ENCODE measurements around the gene ANKHD1. TPM values are rescaled to one million over a fixed set of nuclear protein-coding genes. Genes with fewer than 3 reads are reported as not detected.
A peak's percentile ranks its signal among the peaks of the same experiment; 100 is the strongest.
"Not testable (repeated sequence)": the region's sequence is repeated elsewhere in the genome, so short reads cannot be mapped to it uniquely, and the experiment has no call there.

The ANKHD1 gene
- total RNA-seq, 1 donor from 2014 or later: 120 TPM

- peaks cover 47% of the 10 kb centered on the region for H3K36me3 Mint-ChIP-seq (ENCODE audit: low read depth)
- intact Hi-C loops (cut with micrococcal nuclease): no loop called here
- H3K9me3 Mint-ChIP-seq: no peaks in the 10 kb centered on the region
- no peaks in the 10 kb centered on the region for H3K4me1 Mint-ChIP-seq (ENCODE audit: low read depth)
- H3K4me3 Mint-ChIP-seq (ENCODE audit: low read depth): no peak overlapping the region
- no peak overlapping the region for H3K27ac Mint-ChIP-seq
- no peaks in the 10 kb centered on the region for H3K27me3 Mint-ChIP-seq (ENCODE audit: low read depth)
- DNase-seq (ENCODE audit: low spot score): no peak
Observed at GRCh38 chr5:140466981-140467742, 65.5 kb downstream of the ANKHD1 start.

- DNase-seq (ENCODE audit: low spot score): no peak
- no peak overlapping the region for H3K4me3 Mint-ChIP-seq (ENCODE audit: low read depth)
Observed at GRCh38 chr5:140468188-140468587, 66.6 kb downstream of the ANKHD1 start.

GRCh38 chr5:140469259-140469658, 67.6 kb downstream of the ANKHD1 start:
- intact Hi-C loops (cut with micrococcal nuclease): no loop called here
- H3K4me1 Mint-ChIP-seq (ENCODE audit: low read depth): no peaks in the 10 kb centered on the region

More at GRCh38 chr5:140468188-140468587, 66.6 kb downstream of the ANKHD1 start:
- Mint-ChIP-seq H3K27ac (no peak overlapping the region), H3K36me3 (ENCODE audit: low read depth) (peaks cover 42% of the 10 kb centered on the region), H3K4me1 (ENCODE audit: low read depth) (no peaks in the 10 kb centered on the region), H3K9me3 (no peaks in the 10 kb centered on the region), H3K27me3 (ENCODE audit: low read depth) (no peaks in the 10 kb centered on the region)
- intact Hi-C loops (cut with micrococcal nuclease): no loop called here

GRCh38 chr5:140480310-140481014, 78.8 kb downstream of the ANKHD1 start:
- Mint-ChIP-seq H3K27ac (peak overlapping the region; percentile 38), H3K9me3 (no peaks in the 10 kb centered on the region), H3K4me3 (ENCODE audit: low read depth) (no peak overlapping the region), H3K27me3 (ENCODE audit: low read depth) (no peaks in the 10 kb centered on the region), H3K36me3 (ENCODE audit: low read depth) (peaks cover 31% of the 10 kb centered on the region), H3K4me1 (ENCODE audit: low read depth) (no peaks in the 10 kb centered on the region)
- intact Hi-C loops (cut with micrococcal nuclease): no loop called here
- DNase-seq (ENCODE audit: low spot score): no peak

More at GRCh38 chr5:140469259-140469658, 67.6 kb downstream of the ANKHD1 start:
- Mint-ChIP-seq H3K27me3 (ENCODE audit: low read depth) (no peaks in the 10 kb centered on the region), H3K27ac (no peak overlapping the region), H3K4me3 (ENCODE audit: low read depth) (no peak overlapping the region), H3K9me3 (no peaks in the 10 kb centered on the region), H3K36me3 (ENCODE audit: low read depth) (peaks cover 47% of the 10 kb centered on the region)
- DNase-seq (ENCODE audit: low spot score): no peak

- Mint-ChIP-seq H3K4me1 (ENCODE audit: low read depth) (no peaks in the 10 kb centered on the region), H3K36me3 (ENCODE audit: low read depth) (peaks cover 29% of the 10 kb centered on the region), H3K27ac (no peak overlapping the region), H3K27me3 (ENCODE audit: low read depth) (no peaks in the 10 kb centered on the region), H3K9me3 (no peaks in the 10 kb centered on the region), H3K4me3 (ENCODE audit: low read depth) (no peak overlapping the region)
- no peak for DNase-seq (ENCODE audit: low spot score)
- intact Hi-C loops (cut with micrococcal nuclease): no loop called here
Observed at GRCh38 chr5:140481758-140482157, 80.1 kb downstream of the ANKHD1 start.

- no peak for DNase-seq (ENCODE audit: low spot score)
- H3K9me3 Mint-ChIP-seq: no peaks in the 10 kb centered on the region
- no peak overlapping the region for H3K4me3 Mint-ChIP-seq (ENCODE audit: low read depth)
- peaks cover 32% of the 10 kb centered on the region for H3K36me3 Mint-ChIP-seq (ENCODE audit: low read depth)
- no peak overlapping the region for H3K27ac Mint-ChIP-seq
- intact Hi-C loops (cut with micrococcal nuclease): no loop called here
- H3K27me3 Mint-ChIP-seq (ENCODE audit: low read depth): no peaks in the 10 kb centered on the region
- H3K4me1 Mint-ChIP-seq (ENCODE audit: low read depth): no peaks in the 10 kb centered on the region
Observed at GRCh38 chr5:140483055-140483454, 81.4 kb downstream of the ANKHD1 start.

- H3K27ac Mint-ChIP-seq; DNase-seq (ENCODE audit: low spot score); H3K4me1 Mint-ChIP-seq (ENCODE audit: low read depth); H3K9me3 Mint-ChIP-seq; intact Hi-C loops (cut with micrococcal nuclease); H3K4me3 Mint-ChIP-seq (ENCODE audit: low read depth); H3K27me3 Mint-ChIP-seq (ENCODE audit: low read depth): not testable (repeated sequence)
- H3K36me3 Mint-ChIP-seq (ENCODE audit: low read depth): peaks cover 39% of the 10 kb centered on the region
Observed at GRCh38 chr5:140488141-140488540, 86.5 kb downstream of the ANKHD1 start.

GRCh38 chr5:140488914-140489313, 87.3 kb downstream of the ANKHD1 start:
- Mint-ChIP-seq H3K4me1 (ENCODE audit: low read depth) (no peaks in the 10 kb centered on the region), H3K27ac (no peak overlapping the region), H3K36me3 (ENCODE audit: low read depth) (peaks cover 43% of the 10 kb centered on the region), H3K9me3 (no peaks in the 10 kb centered on the region), H3K27me3 (ENCODE audit: low read depth) (no peaks in the 10 kb centered on the region), H3K4me3 (ENCODE audit: low read depth) (no peak overlapping the region)
- intact Hi-C loops (cut with micrococcal nuclease): no loop called here
- DNase-seq (ENCODE audit: low spot score): no peak

- Mint-ChIP-seq H3K4me1 (ENCODE audit: low read depth) (peaks cover 7% of the 10 kb centered on the region), H3K9me3 (no peaks in the 10 kb centered on the region), H3K36me3 (ENCODE audit: low read depth) (peaks cover 39% of the 10 kb centered on the region), H3K4me3 (ENCODE audit: low read depth) (no peak overlapping the region), H3K27ac (no peak overlapping the region), H3K27me3 (ENCODE audit: low read depth) (no peaks in the 10 kb centered on the region)
- DNase-seq (ENCODE audit: low spot score): no peak
- intact Hi-C loops (cut with micrococcal nuclease): no loop called here
Observed at GRCh38 chr5:140497897-140498296, 96.3 kb downstream of the ANKHD1 start.

GRCh38 chr5:140498591-140498990, 97.0 kb downstream of the ANKHD1 start:
- Mint-ChIP-seq H3K4me1 (ENCODE audit: low read depth) (peaks cover 7% of the 10 kb centered on the region), H3K9me3 (no peaks in the 10 kb centered on the region), H3K36me3 (ENCODE audit: low read depth) (peaks cover 34% of the 10 kb centered on the region), H3K4me3 (ENCODE audit: low read depth) (no peak overlapping the region), H3K27ac (no peak overlapping the region), H3K27me3 (ENCODE audit: low read depth) (no peaks in the 10 kb centered on the region)
- no peak for DNase-seq (ENCODE audit: low spot score)
- intact Hi-C loops (cut with micrococcal nuclease): no loop called here

GRCh38 chr5:140502834-140503233, 101.2 kb downstream of the ANKHD1 start:
- intact Hi-C loops (cut with micrococcal nuclease): no loop called here
- no peaks in the 10 kb centered on the region for H3K9me3 Mint-ChIP-seq

GRCh38 chr5:140509898-140510297, 108.3 kb downstream of the ANKHD1 start:
- DNase-seq (ENCODE audit: low spot score): no peak
- no peaks in the 10 kb centered on the region for H3K4me1 Mint-ChIP-seq (ENCODE audit: low read depth)
- H3K4me3 Mint-ChIP-seq (ENCODE audit: low read depth): no peak overlapping the region
- no peaks in the 10 kb centered on the region for H3K27me3 Mint-ChIP-seq (ENCODE audit: low read depth)
- no peak overlapping the region for H3K27ac Mint-ChIP-seq
- intact Hi-C loops (cut with micrococcal nuclease): no loop called here
- H3K36me3 Mint-ChIP-seq (ENCODE audit: low read depth): peaks cover 71% of the 10 kb centered on the region
- no peaks in the 10 kb centered on the region for H3K9me3 Mint-ChIP-seq

More at GRCh38 chr5:140502834-140503233, 101.2 kb downstream of the ANKHD1 start:
- Mint-ChIP-seq H3K27ac (no peak overlapping the region), H3K36me3 (ENCODE audit: low read depth) (peaks cover 33% of the 10 kb centered on the region), H3K27me3 (ENCODE audit: low read depth) (no peaks in the 10 kb centered on the region), H3K4me1 (ENCODE audit: low read depth) (peaks cover 1% of the 10 kb centered on the region), H3K4me3 (ENCODE audit: low read depth) (no peak overlapping the region)
- no peak for DNase-seq (ENCODE audit: low spot score)

- Mint-ChIP-seq H3K4me3 (ENCODE audit: low read depth) (no peak overlapping the region), H3K36me3 (ENCODE audit: low read depth) (peaks cover 64% of the 10 kb centered on the region)
- intact Hi-C loops (cut with micrococcal nuclease): no loop called here
Observed at GRCh38 chr5:140513124-140513523, 111.5 kb downstream of the ANKHD1 start.

More at GRCh38 chr5:140513124-140513523, 111.5 kb downstream of the ANKHD1 start:
- H3K27me3 Mint-ChIP-seq (ENCODE audit: low read depth): no peaks in the 10 kb centered on the region
- no peak overlapping the region for H3K27ac Mint-ChIP-seq
- DNase-seq (ENCODE audit: low spot score): no peak
- no peaks in the 10 kb centered on the region for H3K4me1 Mint-ChIP-seq (ENCODE audit: low read depth)
- H3K9me3 Mint-ChIP-seq: no peaks in the 10 kb centered on the region
